Fibroblast of villous mesenchyme (primary cell): ENCODE results near the gene EGFLAM. TPM values are rescaled to one million over a fixed set of nuclear protein-coding genes. Genes with fewer than 3 reads are reported as not detected.

Experiments used
- DNase-seq: peaks from one replicate; pipeline ENCODE4 v3.0.0-alpha.2; 2010; ENCODE audit warnings: low read depth
- H3K4me3 ChIP-seq: 2 replicates; pipeline ENCODE4 v1.5.1; 2011; ENCODE audit warnings: low read depth, mild to moderate bottlenecking, low read length
- CTCF ChIP-seq: IDR thresholded peaks from 2 replicates; pipeline ENCODE4 v1.5.1; 2012; ENCODE audit warnings: low read depth, mild to moderate bottlenecking, low read length; ENCODE audit not compliant: insufficient read depth
- total RNA-seq: library from RNA; depleted of rRNA; stranded (reverse); fragments of >200 nt; gene quantifications from 2 replicates; pipeline ENCODE4 v1.2.3, GENCODE V29; 2012

Gene EGFLAM
- 3.0 and 5.5 TPM in 2 replicates for total RNA-seq

GRCh38 chr5:38258319-38259061 lies at the start of gene EGFLAM:
EGFLAM (plus strand) TSS chr5:38258559; CDS start chr5:38258755, 196 bp downstream.
- peak within 1 kb of the TSS; percentile 70 for H3K4me3 ChIP-seq
- peak; percentile 44 for TF ChIP-seq CTCF
- no peak for DNase-seq

DNA sequence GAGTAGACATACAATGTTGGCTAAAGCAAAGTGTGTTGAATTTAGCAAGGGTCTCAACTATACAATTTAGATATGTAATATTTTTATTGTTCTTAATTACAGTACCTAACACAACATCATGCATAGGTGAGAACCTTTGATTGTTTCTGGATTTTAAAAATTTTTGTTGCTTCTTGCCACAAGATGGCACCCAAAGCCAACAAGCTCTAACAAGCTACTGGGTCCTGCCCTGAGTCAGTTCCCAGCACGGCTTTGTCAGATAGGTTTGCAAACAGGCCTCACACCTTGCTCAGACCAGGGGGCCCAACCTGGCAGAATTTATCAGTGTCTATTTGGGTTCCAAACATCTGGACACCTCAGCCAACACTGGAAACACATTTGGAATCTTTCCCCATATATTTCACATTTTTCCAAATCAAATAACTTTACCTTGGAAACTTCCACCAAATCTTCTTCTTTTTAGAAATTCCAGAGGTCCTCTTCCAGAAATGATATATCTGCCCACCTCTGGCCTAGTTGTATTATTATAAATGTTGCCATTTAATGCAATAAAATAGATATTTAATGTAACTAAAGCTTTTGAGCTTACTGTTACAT lies 49.5 kb upstream of the EGFLAM start:
- DNase-seq = peak; percentile 71
- TF ChIP-seq CTCF = peak; percentile 64
- H3K4me3 ChIP-seq = no peak overlapping the region

DNA sequence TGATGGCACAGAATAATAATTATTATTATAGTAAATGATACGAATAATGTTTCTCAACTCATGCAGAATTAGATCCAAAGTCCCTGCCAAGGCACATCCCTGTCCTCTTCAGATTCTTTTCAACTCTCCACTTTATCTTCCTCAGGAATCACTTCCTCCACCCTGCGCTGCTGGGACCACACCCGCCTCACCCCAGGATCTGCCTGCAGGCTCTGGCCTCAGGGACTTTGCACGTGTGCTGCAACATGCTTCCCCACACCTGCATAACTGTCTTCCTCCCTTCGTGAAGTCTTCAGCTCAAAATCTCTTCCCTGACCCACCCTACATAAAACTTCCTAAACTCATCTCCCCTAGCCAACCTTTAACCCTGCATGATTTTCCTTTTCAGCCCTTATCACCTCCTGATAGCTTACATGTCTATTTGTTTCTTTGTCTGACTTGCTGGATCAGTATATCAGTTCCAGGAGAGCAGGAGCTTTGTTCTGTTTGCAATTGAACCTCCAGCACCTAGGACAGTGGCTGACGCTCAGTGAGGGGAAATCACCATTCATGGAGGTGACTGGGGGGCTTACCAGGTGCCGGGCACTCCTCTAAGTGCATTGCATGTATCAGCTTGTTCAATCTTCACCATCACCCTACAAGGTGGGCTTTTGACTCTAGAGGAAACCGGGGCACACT lies 47.5 kb upstream of the EGFLAM start:
- no peak for TF ChIP-seq CTCF
- DNase-seq = no peak

DNA sequence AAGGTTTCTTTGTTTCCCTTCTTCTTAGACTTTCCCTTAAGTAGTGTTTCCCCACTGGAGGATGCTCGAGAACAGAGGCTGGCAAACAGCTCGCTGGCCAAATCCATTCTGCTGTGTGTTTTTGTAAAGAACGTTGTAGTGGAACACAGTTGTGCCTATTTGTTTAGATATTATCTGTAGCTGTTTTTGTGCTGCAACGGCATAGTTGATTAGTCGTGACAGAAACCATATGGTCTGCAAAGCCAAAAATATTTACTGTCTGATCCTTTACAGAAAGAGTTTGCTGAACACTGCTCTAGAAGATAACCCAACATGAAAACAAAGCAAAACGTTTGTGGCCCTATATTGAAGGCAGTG lies 47.0 kb upstream of the EGFLAM start:
- peak; percentile 50 for DNase-seq
- H3K4me3 ChIP-seq = no peak overlapping the region
- peak; percentile 17 for TF ChIP-seq CTCF

More for the DNA sequence above, 47.5 kb upstream of the EGFLAM start:
- no peak overlapping the region for H3K4me3 ChIP-seq

DNA sequence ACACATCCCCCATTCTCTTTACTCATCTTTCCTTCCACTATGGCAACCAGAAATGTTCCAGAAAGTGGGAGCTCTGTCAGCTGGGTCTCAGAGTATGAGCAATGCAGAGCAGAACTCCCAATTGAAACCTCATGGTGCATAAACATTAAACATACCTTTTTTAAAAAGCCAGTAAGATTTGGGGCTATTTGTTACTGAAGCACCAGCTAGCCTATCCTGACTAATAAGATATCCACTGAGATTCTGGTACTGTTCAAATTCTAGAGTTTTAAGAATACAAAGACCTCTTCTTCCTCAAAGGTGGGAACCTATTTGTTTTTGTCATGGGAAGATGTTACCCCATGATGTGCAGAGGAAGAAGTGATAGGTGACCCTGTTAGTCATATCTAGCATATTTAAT lies 46.1 kb upstream of the EGFLAM start:
- TF ChIP-seq CTCF = no peak
- DNase-seq = no peak
- no peak overlapping the region for H3K4me3 ChIP-seq

DNA sequence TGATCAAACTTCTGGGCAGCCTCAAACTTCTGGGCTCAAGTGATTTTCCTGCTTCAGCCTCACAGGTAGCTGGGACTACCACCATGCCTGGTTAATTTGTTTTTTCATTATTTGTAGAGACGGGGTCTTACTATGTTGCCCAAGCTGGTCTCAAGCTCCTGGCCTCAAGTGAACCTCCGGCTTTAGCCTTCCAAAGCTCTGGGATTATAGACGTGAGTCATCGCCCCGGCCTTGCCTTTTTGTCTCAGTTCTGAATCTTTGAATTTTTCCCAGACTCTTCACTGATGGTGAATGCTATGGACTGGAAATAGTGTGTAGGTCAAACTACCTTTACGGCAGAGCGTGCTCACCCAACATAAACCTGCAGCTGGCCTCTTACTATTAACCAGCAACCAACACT lies 32.3 kb upstream of the EGFLAM start:
- DNase-seq = peak; percentile 79
- TF ChIP-seq CTCF = no peak
- no peak overlapping the region for H3K4me3 ChIP-seq
